HG03565 (cell line): ENCODE results near the gene SYT17.

Experiments used
- ATAC-seq: cut with Tn5 transposase; IDR thresholded peaks from one replicate; pipeline ENCODE4 v1.9.1; 2021; ENCODE audit warnings: mild to moderate bottlenecking, moderate library complexity; ENCODE audit not compliant: unreplicated experiment

Gene SYT17

GRCh38 chr16:19137201-19138128 lies 30.6 kb upstream of the SYT17 start:
- ATAC-seq: no peak

DNA sequence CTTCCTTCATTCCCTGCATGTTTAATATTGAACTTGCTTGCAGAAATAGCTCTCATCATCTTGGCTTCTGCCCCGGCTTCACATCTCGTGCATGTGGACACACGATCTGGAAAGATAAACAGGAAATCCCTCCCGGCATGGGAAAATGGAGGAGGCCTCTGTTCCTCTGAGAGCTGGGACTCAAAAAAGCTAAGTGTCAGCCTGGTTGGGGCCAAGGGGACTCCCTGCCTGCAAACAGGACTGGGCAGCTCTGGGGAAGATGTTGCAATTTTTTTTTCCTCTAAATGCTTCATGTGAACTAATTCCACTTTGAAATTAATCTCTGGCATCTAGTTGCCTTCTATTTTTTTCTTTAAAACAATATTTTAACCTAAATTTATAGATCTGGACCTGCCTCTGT lies 29.4 kb upstream of the SYT17 start:
- no peak for ATAC-seq

DNA sequence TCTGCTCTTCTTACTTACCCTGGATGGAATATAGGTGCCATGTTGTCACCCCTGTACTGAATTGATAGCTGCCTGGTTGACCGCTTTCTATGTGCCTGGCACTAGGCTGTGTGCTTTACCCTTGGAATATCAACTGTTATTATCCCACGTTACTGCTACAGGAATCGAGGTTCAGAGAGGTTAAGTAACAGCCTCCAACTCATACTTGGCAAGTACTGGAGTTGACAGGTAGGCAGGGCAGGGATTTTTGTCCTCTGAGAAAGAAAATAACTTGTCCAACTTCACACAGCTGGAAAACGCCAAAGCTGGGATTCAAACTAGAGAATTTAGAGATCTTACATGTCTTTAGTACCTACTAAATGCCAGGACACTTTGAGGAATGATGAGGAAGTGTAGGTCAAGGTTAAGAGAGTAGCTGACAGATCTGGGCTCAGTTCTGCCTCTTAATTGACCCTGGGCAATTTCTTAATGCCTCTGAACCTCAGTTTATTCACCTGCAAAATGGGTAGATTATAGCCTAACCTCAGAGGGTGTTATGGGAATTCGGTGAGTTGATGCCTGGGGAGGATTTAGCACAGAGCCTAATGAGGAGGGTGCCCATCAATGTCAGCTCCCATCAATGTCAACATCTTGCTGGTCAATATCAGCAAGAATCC lies 28.5 kb upstream of the SYT17 start:
- no peak for ATAC-seq

DNA sequence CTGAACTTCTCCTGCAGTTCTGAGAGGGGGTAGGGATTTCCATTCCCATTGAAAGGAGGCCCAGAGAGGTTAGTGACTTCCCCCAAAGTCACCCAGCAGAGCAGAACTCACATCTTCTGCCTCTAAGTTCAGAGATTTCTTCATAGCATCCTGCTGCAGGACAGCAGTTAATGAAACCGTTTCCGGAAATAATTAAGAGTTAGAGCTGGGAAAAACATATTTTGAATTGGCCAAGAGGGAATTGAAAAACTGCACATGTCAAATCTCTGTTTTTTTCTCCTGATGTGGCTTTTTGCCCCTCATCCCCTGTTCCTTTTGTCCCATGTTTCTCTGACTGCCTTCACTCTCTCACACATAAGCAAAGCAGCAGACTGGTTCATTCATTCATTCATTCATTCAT lies 27.6 kb upstream of the SYT17 start:
- ATAC-seq: no peak

DNA sequence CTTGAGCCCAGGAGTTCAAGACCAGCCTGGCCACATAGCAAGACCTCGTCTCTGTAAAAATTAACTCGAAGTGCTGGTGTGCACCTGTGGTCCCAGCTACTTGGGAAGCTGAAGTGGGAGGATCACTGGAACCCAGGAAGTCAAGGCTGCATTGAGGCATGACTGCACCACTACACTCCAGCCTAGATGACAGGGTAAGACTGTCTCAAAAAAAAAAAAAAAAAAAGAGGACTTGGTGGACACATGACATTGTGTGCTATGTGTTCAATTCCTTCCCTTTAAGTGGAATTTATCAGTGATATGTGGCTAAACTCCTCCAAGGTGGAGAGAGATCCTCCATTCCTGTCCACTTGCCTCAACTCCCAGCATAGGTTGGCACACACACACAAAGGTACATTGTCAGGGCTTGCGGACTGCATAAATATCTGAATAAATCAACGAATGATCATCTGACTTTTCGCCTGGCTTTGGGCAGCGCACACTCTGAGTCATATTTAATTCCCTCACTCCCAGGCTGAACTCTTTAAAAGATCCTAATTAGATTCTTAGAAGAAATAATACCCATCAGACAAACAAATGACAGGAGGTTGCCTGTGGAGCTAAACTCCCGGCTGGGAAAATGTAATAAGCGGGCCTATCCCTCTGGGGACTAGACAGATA lies 25.0 kb upstream of the SYT17 start:
- ATAC-seq: no peak

- ATAC-seq: no peak
These were observed 24.5 kb upstream of the SYT17 start for GRCh38 chr16:19143599-19143956.

DNA sequence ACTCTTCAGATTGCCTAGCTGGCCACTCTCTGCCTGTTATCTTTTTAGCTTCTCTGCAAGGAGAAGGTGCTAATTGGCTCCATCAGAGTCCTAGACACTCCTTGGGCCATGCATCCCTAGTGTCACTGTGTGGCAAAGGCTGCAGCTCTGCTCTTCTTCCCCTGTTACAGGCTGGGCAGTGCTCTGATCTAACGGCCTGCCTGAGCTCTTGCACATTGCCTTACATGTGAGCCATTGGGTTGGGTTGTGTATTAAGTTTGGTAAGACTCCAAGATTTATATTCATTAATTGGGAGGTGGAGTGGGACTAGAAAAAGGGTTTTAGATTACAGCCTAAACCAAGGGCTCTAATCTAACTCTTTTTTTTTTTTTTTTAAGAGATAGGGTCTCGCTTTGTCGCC lies 23.0 kb upstream of the SYT17 start:
- no peak for ATAC-seq

DNA sequence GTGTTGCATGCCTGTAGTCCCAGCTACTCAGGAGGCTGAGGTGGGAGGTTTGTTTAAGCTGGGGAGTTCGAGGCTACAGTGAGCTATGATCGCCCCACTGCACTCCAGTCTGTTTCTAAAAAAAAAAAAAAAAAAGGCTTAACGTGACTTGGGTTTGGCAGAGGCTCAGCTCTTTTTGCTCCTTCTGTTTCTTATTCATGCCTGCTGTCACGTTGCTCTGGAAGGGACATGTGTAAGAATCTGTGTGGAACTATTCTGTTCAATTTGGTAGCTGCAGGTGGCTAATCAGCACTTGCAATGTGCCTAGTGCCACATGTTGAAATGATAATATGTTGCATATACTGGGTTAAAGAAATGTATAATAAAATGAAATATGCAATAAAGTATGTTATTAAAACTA lies 20.9 kb upstream of the SYT17 start:
- no peak for ATAC-seq

- no peak for ATAC-seq
These were observed 20.4 kb upstream of the SYT17 start for GRCh38 chr16:19147627-19148026.

DNA sequence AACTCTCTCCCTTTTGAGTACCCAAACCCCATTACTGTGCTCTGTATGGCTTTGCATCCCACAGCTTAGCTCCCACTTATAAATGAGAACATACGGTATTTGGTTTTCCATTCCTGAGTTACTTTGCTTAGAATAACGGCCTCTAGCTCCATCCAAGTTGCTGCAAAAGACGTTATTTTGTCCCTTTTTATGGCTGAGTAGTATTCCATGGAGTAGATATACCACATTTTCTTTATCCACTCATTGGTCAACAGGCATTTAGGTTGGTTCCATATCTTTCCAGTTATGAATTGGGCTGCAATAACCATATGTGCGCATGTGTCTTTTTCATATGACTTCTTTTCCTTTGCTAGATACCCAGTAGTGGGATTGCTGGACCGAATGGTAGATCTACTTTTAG lies 19.9 kb upstream of the SYT17 start:
- ATAC-seq: no peak

DNA sequence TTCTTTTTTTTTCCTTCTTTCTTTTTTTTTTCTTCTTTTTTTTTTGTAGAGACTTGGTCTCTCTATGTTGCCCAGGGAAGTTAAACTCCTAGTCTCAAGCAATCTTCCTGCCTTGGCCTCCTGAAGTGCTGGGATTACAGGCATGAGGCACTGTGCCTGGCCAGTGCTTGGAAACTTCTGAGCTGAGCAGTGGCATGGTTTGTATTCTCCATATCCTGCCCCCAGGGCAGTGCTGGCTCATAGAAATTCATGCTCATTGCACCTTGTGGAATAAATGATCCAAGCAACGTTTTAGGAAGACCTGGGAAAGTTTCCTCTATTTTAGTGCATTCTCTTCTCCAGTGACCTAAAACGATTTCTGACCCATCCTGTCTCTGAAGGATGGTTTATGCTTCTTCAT lies 16.7 kb upstream of the SYT17 start:
- ATAC-seq: no peak

- no peak for ATAC-seq
These were observed 16.0 kb upstream of the SYT17 start for GRCh38 chr16:19152042-19152441.

DNA sequence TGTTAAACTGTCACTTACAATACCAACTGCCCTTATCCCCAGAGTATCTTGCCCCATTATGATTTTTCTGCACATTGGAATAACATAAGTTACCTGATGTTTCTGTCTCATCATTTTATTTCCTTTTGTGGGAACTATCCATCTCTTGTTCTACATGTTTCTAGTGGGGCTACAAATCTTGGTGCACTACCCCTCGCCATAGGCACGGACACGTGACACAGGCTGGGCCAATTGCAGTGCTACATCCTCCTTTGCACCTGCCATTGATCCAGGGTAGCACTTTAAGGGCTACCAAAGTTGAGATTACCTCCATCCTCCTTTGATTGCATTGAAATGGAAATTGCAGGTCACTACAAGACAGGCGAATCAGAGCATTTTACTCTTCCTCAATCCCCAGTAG lies 14.2 kb upstream of the SYT17 start:
- ATAC-seq: no peak

GRCh38 chr16:19162085-19162484 lies 6.0 kb upstream of the SYT17 start:
- ATAC-seq: no peak

DNA sequence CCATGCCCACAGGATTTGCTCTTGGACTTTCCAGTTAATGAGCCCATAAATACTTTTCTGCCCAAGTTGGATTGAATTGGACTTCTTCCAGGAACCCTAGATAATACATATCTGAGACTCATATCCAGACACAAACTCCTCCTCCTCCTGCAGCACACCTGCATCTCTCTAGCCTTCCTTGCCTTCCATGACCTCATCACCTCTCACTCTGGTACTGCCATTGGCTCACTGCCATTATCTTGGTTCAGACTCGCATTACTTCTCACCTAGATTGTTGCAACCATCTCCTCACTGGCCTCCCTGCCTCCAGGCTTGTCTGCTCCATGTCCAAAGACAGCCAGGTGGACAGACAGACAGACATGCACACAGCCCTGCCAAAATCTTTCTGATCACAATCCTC lies 4.8 kb upstream of the SYT17 start:
- ATAC-seq: no peak

DNA sequence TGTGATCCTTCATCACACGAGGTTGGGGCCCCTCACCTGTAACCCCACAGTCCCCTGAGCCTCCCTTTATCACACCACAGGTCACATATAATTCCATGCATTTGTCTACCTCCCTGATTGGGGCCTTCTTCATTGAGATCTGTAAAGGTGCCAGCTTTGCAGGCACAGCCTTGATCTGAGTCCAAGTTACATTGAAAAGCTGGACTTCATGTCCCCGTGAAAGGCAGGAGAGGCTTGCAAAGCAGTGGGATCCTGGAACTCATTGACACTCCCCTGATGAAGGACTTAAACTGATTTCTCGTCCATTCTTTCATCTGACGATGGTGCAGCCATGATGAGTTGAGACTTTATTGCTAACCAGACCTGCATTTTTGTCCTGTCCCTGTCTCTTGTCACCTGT lies 3.8 kb upstream of the SYT17 start:
- ATAC-seq: no peak

DNA sequence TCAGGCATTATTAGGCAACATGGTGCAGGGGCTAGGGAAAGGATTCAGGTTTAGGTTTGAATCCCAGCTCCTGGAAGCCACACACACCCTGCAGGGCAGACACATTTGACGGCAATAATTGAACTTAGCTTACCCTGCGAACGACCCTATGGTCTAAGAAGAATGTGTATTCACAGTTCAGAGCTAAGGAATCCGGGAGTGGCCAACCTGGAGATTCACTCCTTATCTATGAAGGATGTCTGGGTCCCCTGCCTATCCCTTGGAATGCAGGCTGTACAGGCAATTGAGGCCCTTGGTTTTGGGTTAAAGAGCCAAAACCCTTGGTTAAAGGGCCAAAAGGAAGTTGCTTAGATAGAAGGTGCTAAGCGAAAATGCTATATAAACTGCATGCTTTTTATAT lies 2.9 kb upstream of the SYT17 start:
- ATAC-seq: no peak

GRCh38 chr16:19166500-19166899 lies 1.5 kb upstream of the SYT17 start:
- ATAC-seq: no peak

GRCh38 chr16:19168371-19169081 lies 486 bp downstream of the SYT17 start:
- no peak for ATAC-seq

DNA sequence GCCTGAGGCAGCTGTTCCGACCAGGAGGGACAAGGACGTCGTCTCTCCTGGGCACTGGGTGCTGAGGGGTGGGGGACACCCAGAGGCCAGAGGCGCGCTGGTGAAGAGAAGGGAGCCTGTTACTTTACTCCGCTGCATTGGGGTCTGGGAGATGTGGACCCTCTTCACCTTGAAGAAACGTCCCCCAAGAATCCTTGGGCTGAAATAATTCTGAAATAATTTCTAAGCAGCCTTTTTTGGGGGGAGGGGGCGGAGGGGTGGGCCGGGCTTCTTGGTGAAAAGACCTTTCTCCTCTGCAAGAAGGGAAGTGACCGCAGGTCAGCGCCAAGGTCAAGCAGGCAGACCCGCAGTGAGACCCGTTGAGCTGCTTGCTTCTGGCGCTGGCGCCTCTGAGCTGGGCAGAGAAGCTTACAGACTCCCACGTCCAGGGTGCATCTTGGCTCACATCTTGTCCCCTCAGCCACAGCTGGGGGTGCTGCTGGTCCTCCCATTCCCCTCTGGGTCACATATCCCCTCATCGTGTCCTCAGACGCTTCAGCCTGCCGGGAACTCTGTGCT lies 1.1 kb downstream of the SYT17 start:
- ATAC-seq: no peak

DNA sequence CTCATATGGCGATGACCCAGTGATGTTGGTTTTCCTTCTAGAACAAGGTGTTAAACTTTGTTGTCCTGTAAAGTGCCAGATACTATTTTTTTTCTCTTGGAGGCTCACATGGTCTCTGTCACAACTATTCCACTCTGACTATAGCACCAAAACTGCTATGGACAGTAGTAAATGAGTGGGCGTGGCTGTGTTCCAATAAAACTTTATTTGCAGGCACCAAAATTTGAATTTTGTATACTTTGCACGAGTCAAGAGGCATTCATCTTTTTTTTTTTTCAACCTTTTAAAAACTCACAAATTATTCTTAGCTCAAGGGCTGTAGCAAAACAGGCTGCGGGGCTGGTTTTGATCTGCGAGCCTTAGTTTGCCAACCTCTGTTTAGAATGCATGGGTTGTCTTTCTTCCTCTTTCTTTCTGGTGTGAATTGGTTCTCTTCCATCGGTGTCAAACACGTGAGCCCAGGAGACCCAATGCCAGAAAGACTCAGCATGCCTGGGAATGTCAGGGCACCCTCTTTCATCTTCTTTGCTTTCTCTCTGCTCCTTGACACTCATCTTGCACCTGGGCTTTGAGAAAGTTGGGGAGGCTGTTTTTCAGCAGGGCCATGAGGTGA lies 2.1 kb downstream of the SYT17 start:
- ATAC-seq: no peak
